Stimulated activated CD8-positive, alpha-beta memory T cell treated with anti-CD3 and anti-CD28 coated beads, Interleukin-15, amount 100 ng/mL, for 48 hours (primary cell): ENCODE measurements around the gene TBKBP1.

Source experiments
- DNase-seq, 2 donors: peaks; one replicate each; pipeline ENCODE4 v3.0.0-alpha.2; 2020; ENCODE audit warnings: low read depth in 2 of 2

TBKBP1 gene

GRCh38 chr17:47698749-47699535 lies 5.0 kb downstream of the TBKBP1 start:
- peak; percentile 62 to 71 for DNase-seq

GRCh38 chr17:47699536-47699840 lies 5.5 kb downstream of the TBKBP1 start:
- no peak for DNase-seq

- DNase-seq: no peak
Observed at GRCh38 chr17:47700471-47701449, 6.8 kb downstream of the TBKBP1 start.

- no peak for DNase-seq
Observed at GRCh38 chr17:47701608-47702007, 7.6 kb downstream of the TBKBP1 start.

GRCh38 chr17:47702391-47702995 lies 8.5 kb downstream of the TBKBP1 start:
- no peak for DNase-seq

GRCh38 chr17:47703191-47703591 lies 9.2 kb downstream of the TBKBP1 start:
- peak; percentile 54 to 71 for DNase-seq

GRCh38 chr17:47703671-47704070 lies 9.7 kb downstream of the TBKBP1 start:
- DNase-seq: no peak

GRCh38 chr17:47704116-47704515 lies 10.2 kb downstream of the TBKBP1 start:
- no peak for DNase-seq

- DNase-seq: no peak
Observed at GRCh38 chr17:47704736-47705135, 10.8 kb downstream of the TBKBP1 start.

GRCh38 chr17:47705536-47706530 lies 11.9 kb downstream of the TBKBP1 start:
- DNase-seq: peak in 1 of 2 donors; percentile 51

- DNase-seq: no peak
Observed at GRCh38 chr17:47707056-47707804, 13.3 kb downstream of the TBKBP1 start.

- no peak for DNase-seq
Observed at GRCh38 chr17:47707884-47708283, 13.9 kb downstream of the TBKBP1 start.

GRCh38 chr17:47708312-47708863 lies 14.4 kb downstream of the TBKBP1 start:
- no peak for DNase-seq

- DNase-seq: no peak
Observed at GRCh38 chr17:47708864-47709541, 15.0 kb downstream of the TBKBP1 start.

GRCh38 chr17:47709594-47709993 lies 15.6 kb downstream of the TBKBP1 start:
- no peak for DNase-seq

- no peak for DNase-seq
Observed at GRCh38 chr17:47711366-47712099, 17.6 kb downstream of the TBKBP1 start.

- DNase-seq: no peak
Observed at GRCh38 chr17:47712330-47713023, 18.5 kb downstream of the TBKBP1 start.
